Measurements from ENCODE around the gene ZNF689.
"Not testable (repeated sequence)": the region's sequence is repeated elsewhere in the genome, so short reads cannot be mapped to it uniquely, and the experiment has no call there.

The ZNF689 gene

GRCh38 chr16:30649725-30650368 lies 39.7 kb upstream of the ZNF689 start:
- DNase-seq (ENCODE audit: low read depth in 2 of 2): no peak
- TF ChIP-seq, protein P1, sequence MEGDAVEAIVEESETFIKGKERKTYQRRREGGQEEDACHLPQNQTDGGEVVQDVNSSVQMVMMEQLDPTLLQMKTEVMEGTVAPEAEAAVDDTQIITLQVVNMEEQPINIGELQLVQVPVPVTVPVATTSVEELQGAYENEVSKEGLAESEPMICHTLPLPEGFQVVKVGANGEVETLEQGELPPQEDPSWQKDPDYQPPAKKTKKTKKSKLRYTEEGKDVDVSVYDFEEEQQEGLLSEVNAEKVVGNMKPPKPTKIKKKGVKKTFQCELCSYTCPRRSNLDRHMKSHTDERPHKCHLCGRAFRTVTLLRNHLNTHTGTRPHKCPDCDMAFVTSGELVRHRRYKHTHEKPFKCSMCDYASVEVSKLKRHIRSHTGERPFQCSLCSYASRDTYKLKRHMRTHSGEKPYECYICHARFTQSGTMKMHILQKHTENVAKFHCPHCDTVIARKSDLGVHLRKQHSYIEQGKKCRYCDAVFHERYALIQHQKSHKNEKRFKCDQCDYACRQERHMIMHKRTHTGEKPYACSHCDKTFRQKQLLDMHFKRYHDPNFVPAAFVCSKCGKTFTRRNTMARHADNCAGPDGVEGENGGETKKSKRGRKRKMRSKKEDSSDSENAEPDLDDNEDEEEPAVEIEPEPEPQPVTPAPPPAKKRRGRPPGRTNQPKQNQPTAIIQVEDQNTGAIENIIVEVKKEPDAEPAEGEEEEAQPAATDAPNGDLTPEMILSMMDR (IDR thresholded peaks at IDR 0.05; ENCODE audit: low read depth, low read length): no peak
- peak overlapping the region; percentile 37 to 84 for H3K4me3 ChIP-seq (replicated peaks in 1 of 2; ENCODE audit: low read depth in 2 of 2, low read length in 2 of 2)

- TF ChIP-seq, protein P1 (IDR thresholded peaks at IDR 0.05; ENCODE audit: low read depth, low read length): no peak
- H3K4me3 ChIP-seq (replicated peaks in 1 of 2; ENCODE audit: low read depth in 2 of 2, low read length in 2 of 2): no peak overlapping the region
- no peak for DNase-seq (ENCODE audit: low read depth in 2 of 2)
Observed at GRCh38 chr16:30647274-30647571, 37.0 kb upstream of the ZNF689 start.

- no peak for DNase-seq (ENCODE audit: low read depth in 2 of 2)
- H3K4me3 ChIP-seq (replicated peaks in 1 of 2; ENCODE audit: low read depth in 2 of 2, low read length in 2 of 2): no peak overlapping the region
- TF ChIP-seq, protein P1 (IDR thresholded peaks at IDR 0.05; ENCODE audit: low read depth, low read length): no peak
Observed at GRCh38 chr16:30645727-30646126, 35.5 kb upstream of the ZNF689 start.

GRCh38 chr16:30644334-30644830 lies 34.2 kb upstream of the ZNF689 start:
- TF ChIP-seq, protein P1 (IDR thresholded peaks at IDR 0.05; ENCODE audit: low read depth, low read length): no peak
- no peak overlapping the region for H3K4me3 ChIP-seq (replicated peaks in 1 of 2; ENCODE audit: low read depth in 2 of 2, low read length in 2 of 2)
- no peak for DNase-seq (ENCODE audit: low read depth in 2 of 2)

- H3K4me3 ChIP-seq (replicated peaks in 1 of 2; ENCODE audit: low read depth in 2 of 2, low read length in 2 of 2): no peak overlapping the region
- TF ChIP-seq, protein P1 (IDR thresholded peaks at IDR 0.05; ENCODE audit: low read depth, low read length): no peak
- no peak for DNase-seq (ENCODE audit: low read depth in 2 of 2)
Observed at GRCh38 chr16:30641378-30641982, 31.3 kb upstream of the ZNF689 start.

DNA sequence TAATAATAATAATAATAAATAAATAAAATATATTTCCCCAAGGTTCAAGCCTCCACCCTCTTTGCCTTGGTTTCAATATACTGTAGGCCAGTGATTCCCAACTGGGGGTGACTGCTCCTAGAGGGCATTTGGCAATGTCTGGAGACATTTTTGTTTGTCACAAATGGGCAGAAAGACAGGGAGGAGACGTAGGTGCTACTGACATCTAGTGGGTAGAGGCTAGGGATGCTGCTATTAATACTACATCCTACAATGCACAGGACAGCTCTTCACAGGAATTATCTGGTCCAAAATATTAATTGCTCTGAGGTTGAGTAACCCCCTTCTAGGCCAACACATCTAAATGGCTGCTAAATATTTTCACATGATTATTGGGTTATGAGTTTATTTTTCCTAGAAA lies 27.8 kb upstream of the ZNF689 start:
- H3K4me3 ChIP-seq (replicated peaks in 1 of 2; ENCODE audit: low read depth in 2 of 2, low read length in 2 of 2): no peak overlapping the region
- TF ChIP-seq, protein P1 (IDR thresholded peaks at IDR 0.05; ENCODE audit: low read depth, low read length): peak; percentile 60
- DNase-seq (ENCODE audit: low read depth in 2 of 2): peak; percentile 58 to 69

DNA sequence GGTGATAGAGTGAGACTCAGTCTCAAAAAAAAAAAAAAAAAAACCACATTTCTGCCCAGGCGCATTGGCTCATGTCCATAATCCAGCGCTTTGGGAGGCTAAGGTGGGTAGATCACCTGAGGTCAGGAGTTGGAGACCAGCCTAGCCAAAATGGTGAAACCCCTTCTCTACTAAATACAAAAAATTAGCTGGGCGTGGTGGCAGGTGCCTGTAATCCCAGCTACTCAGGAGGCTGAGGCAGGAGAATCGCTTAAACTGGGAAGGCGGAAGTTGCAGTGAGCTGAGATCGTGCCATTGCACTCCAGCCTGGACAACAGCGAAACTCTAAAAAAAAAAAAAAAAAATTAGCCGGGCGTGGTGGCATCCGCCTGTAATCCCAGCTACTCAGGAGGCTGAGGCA lies 26.9 kb upstream of the ZNF689 start:
- not testable (repeated sequence) for H3K4me3 ChIP-seq (replicated peaks in 1 of 2; ENCODE audit: low read depth in 2 of 2, low read length in 2 of 2); DNase-seq (ENCODE audit: low read depth in 2 of 2)

Data from cardiac fibroblast (primary cell).